Keratinocyte (primary cell): ENCODE data around the gene HOXA6. TPM values are rescaled to one million over a fixed set of nuclear protein-coding genes. Genes with fewer than 3 reads are reported as not detected.

ENCODE experiments used
- DNase-seq: peaks from one replicate; pipeline ENCODE4 v3.0.0-alpha.2; 2011; ENCODE audit warnings: low read depth, missing footprints, low spot score
- FAIRE-seq: peaks from 2 replicates; lab custom pipeline; 2011; peaks lifted over from hg19 to GRCh38; lab: Jason Lieb, UNC
- H2AFZ ChIP-seq: 2 replicates; pipeline ENCODE4 v1.6.0; 2012; ENCODE audit warnings: low read length, control low read depth, inconsistent platforms; ENCODE audit not compliant: control insufficient read depth
- H3K27ac ChIP-seq: 2 replicates; pipeline ENCODE4 v1.5.1; 2011; ENCODE audit warnings: low read length; ENCODE audit not compliant: control insufficient read depth, insufficient read depth
- H3K27me3 ChIP-seq: 3 replicates; pipeline ENCODE4 v1.6.0; 2011; ENCODE audit warnings: low read length; ENCODE audit not compliant: control insufficient read depth, insufficient read depth; ENCODE audit errors: extremely low read depth
- H3K36me3 ChIP-seq, 2 experiments: 2 replicates in 1 of 2; 3 replicates in 1 of 2; pipeline ENCODE4 v1.5.1; 2011; ENCODE audit warnings: low read length in 2 of 2, mild to moderate bottlenecking in 1 of 2; ENCODE audit not compliant: control insufficient read depth in 2 of 2, insufficient read depth in 2 of 2; ENCODE audit errors: extremely low read depth in 1 of 2
- H3K4me1 ChIP-seq: 3 replicates; pipeline ENCODE4 v1.5.1; 2011; ENCODE audit warnings: low read length; ENCODE audit not compliant: control insufficient read depth, insufficient read depth; ENCODE audit errors: extremely low read depth
- H3K4me2 ChIP-seq: 3 replicates; pipeline ENCODE4 v1.6.0; 2011; ENCODE audit warnings: low read depth, low read length; ENCODE audit not compliant: control insufficient read depth, insufficient read depth; ENCODE audit errors: extremely low read depth
- H3K4me3 ChIP-seq, 3 experiments: fragments of 200-600 bp in 1 of 3; sonication (generic) in 1 of 3; 2 replicates in 2 of 3; 3 replicates in 1 of 3; pipeline ENCODE4 v1.5.1; 2011 to 2016; ENCODE audit warnings: low read length in 3 of 3, mild to moderate bottlenecking in 3 of 3, control low read depth in 2 of 3, inconsistent platforms in 1 of 3, low read depth in 1 of 3, mixed read lengths in 1 of 3, mixed run types in 1 of 3, moderate library complexity in 1 of 3; ENCODE audit not compliant: control insufficient read depth in 2 of 3, insufficient read depth in 2 of 3; ENCODE audit errors: extremely low read depth in 1 of 3
- H3K79me2 ChIP-seq: 2 replicates; pipeline ENCODE4 v1.6.0; 2012; ENCODE audit warnings: low read length; ENCODE audit not compliant: control insufficient read depth, insufficient read depth
- H3K9ac ChIP-seq: 3 replicates; pipeline ENCODE4 v1.6.0; 2011; ENCODE audit warnings: low read length; ENCODE audit not compliant: control insufficient read depth, insufficient read depth; ENCODE audit errors: extremely low read depth
- H3K9me1 ChIP-seq: 3 replicates; pipeline ENCODE4 v1.6.0; 2011; ENCODE audit warnings: low read length; ENCODE audit not compliant: control insufficient read depth, insufficient read depth; ENCODE audit errors: extremely low read depth
- H3K9me3 ChIP-seq: 2 replicates; pipeline ENCODE4 v1.5.1; 2012; ENCODE audit warnings: low read depth, low read length; ENCODE audit not compliant: control insufficient read depth
- H4K20me1 ChIP-seq: 3 replicates; pipeline ENCODE4 v1.6.0; 2011; ENCODE audit warnings: low read length; ENCODE audit not compliant: control insufficient read depth, insufficient read depth; ENCODE audit errors: extremely low read depth
- CTCF ChIP-seq, 3 experiments: IDR thresholded peaks in 1 of 3; conservative IDR thresholded peaks in 1 of 3; optimal IDR thresholded peaks in 1 of 3; 2 replicates in 2 of 3; 3 replicates in 1 of 3; pipeline versions ENCODE3 to v1.5.1; 2011; ENCODE audit warnings: low read length in 3 of 3, mild to moderate bottlenecking in 3 of 3, moderate library complexity in 2 of 3, control low read depth in 1 of 3, inconsistent platforms in 1 of 3; ENCODE audit not compliant: insufficient read depth in 2 of 3; ENCODE audit errors: extremely low read depth in 1 of 3
- EZH2 ChIP-seq: IDR thresholded peaks from one replicate; pipeline ENCODE4 v1.6.1; 2012; ENCODE audit warnings: inconsistent platforms, mild to moderate bottlenecking, low read length, moderate library complexity
- dilution Hi-C: fragments of 300-500 bp; cut with MboI; formaldehyde crosslinking; loops from one replicate; pipeline ENCODE4 v1.7.0; 2020; ENCODE audit warnings: low sequenced_read_pairs; ENCODE audit not compliant: extremely low pct_ligation_motif_present
- polyA plus RNA-seq, 5 experiments: library from polyadenylated mRNA; depleted of rRNA in 3 of 5; stranded (reverse) in 3 of 5; stranded (forward) in 1 of 5; unstranded in 1 of 5; fragments of >200 nt; gene quantifications; 1 replicate in 1 of 5; 2 replicates in 3 of 5; 3 replicates in 1 of 5; pipeline versions ENCODE4 v1.2.1 to v1.2.3, GENCODE V29; 2011 to 2012; ENCODE audit warnings: missing spikeins in 2 of 5, low read depth in 1 of 5, low replicate concordance in 1 of 5

HOXA6 gene
- polyA plus RNA-seq, 1 donor (not counting 4 experiments of a cell fraction or from before 2014, with no cell fraction given): 0.54 TPM

- Histone ChIP-seq H3K9me1 (no peaks in the 10 kb centered on the region), H3K4me3 (no peak overlapping the region), H3K27me3 (no peaks in the 10 kb centered on the region), H3K4me2 (no peak overlapping the region), H2AFZ (no peak overlapping the region), H3K4me1 (peaks cover under 1% of the 10 kb centered on the region), H4K20me1 (no peaks in the 10 kb centered on the region), H3K79me2 (no peaks in the 10 kb centered on the region), H3K27ac (no peak overlapping the region), H3K36me3 (peaks cover 0 to 4% of the 10 kb centered on the region in 2 experiments), H3K9ac (no peak overlapping the region), H3K9me3 (no peaks in the 10 kb centered on the region)
- dilution Hi-C loops: no loop called here
- no peak for TF ChIP-seq EZH2
- no peak for TF ChIP-seq CTCF (optimal IDR thresholded peaks at IDR 0.05 in 1 of 3, IDR thresholded peaks at IDR 0.05 in 1 of 3, conservative IDR thresholded peaks at IDR 0.05 in 1 of 3; ENCODE audit: extremely low read depth in 1 of 3, insufficient read depth in 2 of 3, low read length in 3 of 3)
- FAIRE-seq (no peak), DNase-seq (no peak)
Observed at GRCh38 chr7:27125986-27126394, 21.6 kb downstream of the HOXA6 start.

GRCh38 chr7:27124902-27125689 is 22.5 kb downstream of the HOXA6 start:
- Histone ChIP-seq H3K4me1 (no peaks in the 10 kb centered on the region), H3K36me3 (peaks cover 0 to 4% of the 10 kb centered on the region in 2 experiments), H4K20me1 (no peaks in the 10 kb centered on the region), H3K9ac (no peak overlapping the region), H3K79me2 (no peaks in the 10 kb centered on the region), H3K4me2 (no peak overlapping the region), H3K27me3 (no peaks in the 10 kb centered on the region), H3K9me3 (no peaks in the 10 kb centered on the region), H3K9me1 (no peaks in the 10 kb centered on the region), H2AFZ (no peak overlapping the region), H3K27ac (no peak overlapping the region), H3K4me3 (no peak overlapping the region)
- no peak for FAIRE-seq
- TF ChIP-seq EZH2 (no peak), CTCF (optimal IDR thresholded peaks at IDR 0.05 in 1 of 3, IDR thresholded peaks at IDR 0.05 in 1 of 3, conservative IDR thresholded peaks at IDR 0.05 in 1 of 3; ENCODE audit: extremely low read depth in 1 of 3, insufficient read depth in 2 of 3, low read length in 3 of 3) (no peak)
- dilution Hi-C loops: no loop called here
- DNase-seq: no peak
